Mesenteric fat pad (tissue), 1 donor: ENCODE data around the gene PIGT. TPM values are rescaled to one million over a fixed set of nuclear protein-coding genes. Genes with fewer than 3 reads are reported as not detected.
"Not testable (repeated sequence)": the region's sequence is repeated elsewhere in the genome, so short reads cannot be mapped to it uniquely, and the experiment has no call there.

Experiments used
- DNase-seq: peaks from one replicate; pipeline ENCODE4 v3.0.0-alpha.2; 2020; ENCODE audit warnings: low spot score
- microRNA-seq: library from miRNA; unstranded; fragments of <30 nt; microRNA quantifications from one replicate; pipeline ENCODE4 v1.2.0, GENCODE V29; 2020; ENCODE audit warnings: borderline number of aligned reads
- total RNA-seq: library from RNA; stranded (reverse); fragmentation: NEBNext Ultra II Directional; extraction: Animal tissue kit (Norgen Biotek cat#: 25700); gene quantifications from one replicate; pipeline ENCODE4 v1.2.1, GENCODE V29; 2021
- donor health status: DM: yes; HTN: yes; CAD: no.

PIGT gene
- total RNA-seq, 1 donor from 2014 or later: 90.9 TPM

GRCh38 chr20:45462711-45463509 lies 47.0 kb downstream of the PIGT start:
- no peak for DNase-seq

- no peak for DNase-seq
Measured at GRCh38 chr20:45463709-45464108, 47.8 kb downstream of the PIGT start.

GRCh38 chr20:45465491-45466266 lies 49.7 kb downstream of the PIGT start:
- DNase-seq: no peak

- DNase-seq: no peak
Measured at GRCh38 chr20:45467172-45467571, 51.2 kb downstream of the PIGT start.

- no peak for DNase-seq
Measured at GRCh38 chr20:45467861-45468260, 51.9 kb downstream of the PIGT start.

GRCh38 chr20:45469336-45470261 lies 53.7 kb downstream of the PIGT start, which contains the start of gene WFDC2:
WFDC2 (plus strand) TSS chr20:45469753; CDS start chr20:45469782, 29 bp downstream.
- DNase-seq: peak; percentile 88

- peak; percentile 89 for DNase-seq
Measured at GRCh38 chr20:45470262-45470931, 54.5 kb downstream of the PIGT start.

GRCh38 chr20:45470937-45471336 lies 55.0 kb downstream of the PIGT start:
- DNase-seq: no peak

GRCh38 chr20:45472286-45472685 lies 56.3 kb downstream of the PIGT start:
- not testable (repeated sequence) for DNase-seq

Small RNAs within 50 kb of the gene (microRNA-seq; reads per million reads assigned to microRNA genes)
- not detected for gene MIR6812

Other genes starting within 250 kb of the PIGT start
- gene PI3, start 241.2 kb upstream of the PIGT start, total RNA-seq: not detected
- not detected for gene SEMG1, start 209.1 kb upstream of the PIGT start, total RNA-seq
- not detected for gene SEMG2, start 194.8 kb upstream of the PIGT start, total RNA-seq
- 16.5 TPM for gene SLPI, start 161.6 kb upstream of the PIGT start, total RNA-seq
- gene RBPJL, start 109.3 kb upstream of the PIGT start, total RNA-seq: not detected
- gene MATN4, start 107.8 kb upstream of the PIGT start, total RNA-seq: not detected
- gene SDC4, start 67.7 kb upstream of the PIGT start, total RNA-seq: 81.6 TPM
- 23.8 TPM for gene SYS1, start 53.0 kb upstream of the PIGT start, total RNA-seq
- not detected for gene TP53TG5, start 37.8 kb upstream of the PIGT start, total RNA-seq
- 28.7 TPM for gene DBNDD2, start 7.9 kb upstream of the PIGT start, total RNA-seq
- not detected for gene WFDC2, start 53.6 kb downstream of the PIGT start, total RNA-seq
- gene SPINT3, start 99.5 kb downstream of the PIGT start, total RNA-seq: not detected
- gene WFDC6, start 123.3 kb downstream of the PIGT start, total RNA-seq: not detected
- not detected for gene EPPIN, start 131.3 kb downstream of the PIGT start, total RNA-seq
- not detected for gene WFDC8, start 163.1 kb downstream of the PIGT start, total RNA-seq
- gene WFDC10A, start 213.6 kb downstream of the PIGT start, total RNA-seq: not detected
- gene WFDC9, start 215.1 kb downstream of the PIGT start, total RNA-seq: not detected